ENCODE results near the gene CSTPP1. TPM values are rescaled to one million over a fixed set of nuclear protein-coding genes. Genes with fewer than 3 reads are reported as not detected.

CSTPP1 gene
- polyA plus RNA-seq, 1 donor from 2014 or later, result 46.4 TPM

GRCh38 chr11:47181271-47181670 lies 244.7 kb downstream of the CSTPP1 start:
- Histone ChIP-seq H3K79me2 (replicated peaks; ENCODE audit: insufficient read depth, low read length) (peaks cover 3% of the 10 kb centered on the region), H3K9me3 (ENCODE audit: low read length) (no peaks in the 10 kb centered on the region), H3K4me2 (ENCODE audit: low read length) (no peak overlapping the region), H3K4me3 (ENCODE audit: low read length) (no peak overlapping the region), H3K9ac (ENCODE audit: low read length) (no peak overlapping the region), H4K20me1 (ENCODE audit: insufficient read depth) (no peaks in the 10 kb centered on the region), H3K27ac (ENCODE audit: low read length) (no peak overlapping the region), H2AFZ (ENCODE audit: low read depth, low read length) (no peak overlapping the region), H3K27me3 (ENCODE audit: insufficient read depth, low read depth, low read length) (peaks cover 21% of the 10 kb centered on the region), H3F3A (ENCODE audit: insufficient read depth, low read length, poor library complexity, severe bottlenecking) (no peaks in the 10 kb centered on the region), H3K36me3 (ENCODE audit: insufficient read depth, low read length) (no peaks in the 10 kb centered on the region), H3K9me2 (ENCODE audit: insufficient read depth, low read length) (no peaks in the 10 kb centered on the region)
- TF ChIP-seq EZH2 (IDR thresholded peaks at IDR 0.05; ENCODE audit: borderline replicate concordance, insufficient read depth, low read length, poor library complexity, severe bottlenecking) (no peak), TAF1 (IDR thresholded peaks at IDR 0.05; ENCODE audit: low read depth) (no peak), CTCF (IDR thresholded peaks at IDR 0.05; ENCODE audit: poor library complexity, severe bottlenecking) (no peak)

GRCh38 chr11:47182380-47182779 lies 245.8 kb downstream of the CSTPP1 start:
- Histone ChIP-seq H3K4me3 (ENCODE audit: low read length) (no peak overlapping the region), H3K9me2 (ENCODE audit: insufficient read depth, low read length) (no peaks in the 10 kb centered on the region), H3K36me3 (ENCODE audit: insufficient read depth, low read length) (no peaks in the 10 kb centered on the region), H2AFZ (ENCODE audit: low read depth, low read length) (no peak overlapping the region), H4K20me1 (ENCODE audit: insufficient read depth) (no peaks in the 10 kb centered on the region), H3K27ac (ENCODE audit: low read length) (no peak overlapping the region), H3K9me3 (ENCODE audit: low read length) (no peaks in the 10 kb centered on the region), H3K79me2 (replicated peaks; ENCODE audit: insufficient read depth, low read length) (no peaks in the 10 kb centered on the region), H3K27me3 (ENCODE audit: insufficient read depth, low read depth, low read length) (peaks cover 31% of the 10 kb centered on the region), H3K4me2 (ENCODE audit: low read length) (no peak overlapping the region), H3K9ac (ENCODE audit: low read length) (no peak overlapping the region), H3F3A (ENCODE audit: insufficient read depth, low read length, poor library complexity, severe bottlenecking) (no peaks in the 10 kb centered on the region)
- TF ChIP-seq EZH2 (IDR thresholded peaks at IDR 0.05; ENCODE audit: borderline replicate concordance, insufficient read depth, low read length, poor library complexity, severe bottlenecking) (no peak), RAD21 (conservative IDR thresholded peaks at IDR 0.05) (no peak), CTCF (IDR thresholded peaks at IDR 0.05; ENCODE audit: poor library complexity, severe bottlenecking) (no peak), SMC3 (conservative IDR thresholded peaks at IDR 0.05; ENCODE audit: poor library complexity) (no peak), EP300 (conservative IDR thresholded peaks at IDR 0.05; ENCODE audit: poor library complexity, severe bottlenecking) (no peak), TAF1 (IDR thresholded peaks at IDR 0.05; ENCODE audit: low read depth) (no peak), MXI1 (conservative IDR thresholded peaks at IDR 0.05; ENCODE audit: poor library complexity, severe bottlenecking) (no peak), REST (IDR thresholded peaks at IDR 0.05; ENCODE audit: borderline replicate concordance) (no peak), POLR2AphosphoS5 (IDR thresholded peaks at IDR 0.05) (no peak)
